GM10266 (cell line): ENCODE results near the gene MAGOH.

Source experiments
- DNase-seq: peaks from one replicate; pipeline ENCODE4 v3.0.0; 2012; ENCODE audit errors: extremely low spot score
- CTCF ChIP-seq: IDR thresholded peaks from 2 replicates; pipeline ENCODE4 v1.5.1; 2012; ENCODE audit warnings: mild to moderate bottlenecking, low read depth; ENCODE audit not compliant: control insufficient read depth, insufficient read depth; ENCODE audit errors: missing control alignments

MAGOH gene

GRCh38 chr1:53220171-53220961, 18.0 kb downstream of the MAGOH start, which contains the start of gene CZIB:
Gene CZIB, minus strand, starts transcription at chr1:53220634. Its CDS starts 59 bp downstream, at chr1:53220575.
- TF ChIP-seq CTCF = no peak
- peak; percentile 90 for DNase-seq

- TF ChIP-seq CTCF = no peak
- no peak for DNase-seq
Observed at GRCh38 chr1:53219711-53220110, 18.6 kb downstream of the MAGOH start.

- no peak for DNase-seq
- no peak for TF ChIP-seq CTCF
Observed at GRCh38 chr1:53218201-53218600, 20.1 kb downstream of the MAGOH start.

GRCh38 chr1:53214376-53214940, 23.9 kb downstream of the MAGOH start:
- no peak for DNase-seq
- no peak for TF ChIP-seq CTCF

GRCh38 chr1:53210954-53211353, 27.4 kb downstream of the MAGOH start:
- no peak for TF ChIP-seq CTCF
- no peak for DNase-seq

GRCh38 chr1:53210352-53210751, 28.0 kb downstream of the MAGOH start:
- TF ChIP-seq CTCF = no peak
- no peak for DNase-seq

GRCh38 chr1:53207726-53208125, 30.6 kb downstream of the MAGOH start:
- DNase-seq = no peak
- no peak for TF ChIP-seq CTCF
